ENCODE results near the gene CORT.

CORT gene

GRCh38 chr1:10490286-10490970, 40.6 kb downstream of the CORT start:
- no peak overlapping the region for H3K4me3 ChIP-seq (ENCODE audit: control insufficient read depth, low read depth, low read length)
- DNase-seq (ENCODE audit: low read depth), result no peak
- TF ChIP-seq, protein P1, sequence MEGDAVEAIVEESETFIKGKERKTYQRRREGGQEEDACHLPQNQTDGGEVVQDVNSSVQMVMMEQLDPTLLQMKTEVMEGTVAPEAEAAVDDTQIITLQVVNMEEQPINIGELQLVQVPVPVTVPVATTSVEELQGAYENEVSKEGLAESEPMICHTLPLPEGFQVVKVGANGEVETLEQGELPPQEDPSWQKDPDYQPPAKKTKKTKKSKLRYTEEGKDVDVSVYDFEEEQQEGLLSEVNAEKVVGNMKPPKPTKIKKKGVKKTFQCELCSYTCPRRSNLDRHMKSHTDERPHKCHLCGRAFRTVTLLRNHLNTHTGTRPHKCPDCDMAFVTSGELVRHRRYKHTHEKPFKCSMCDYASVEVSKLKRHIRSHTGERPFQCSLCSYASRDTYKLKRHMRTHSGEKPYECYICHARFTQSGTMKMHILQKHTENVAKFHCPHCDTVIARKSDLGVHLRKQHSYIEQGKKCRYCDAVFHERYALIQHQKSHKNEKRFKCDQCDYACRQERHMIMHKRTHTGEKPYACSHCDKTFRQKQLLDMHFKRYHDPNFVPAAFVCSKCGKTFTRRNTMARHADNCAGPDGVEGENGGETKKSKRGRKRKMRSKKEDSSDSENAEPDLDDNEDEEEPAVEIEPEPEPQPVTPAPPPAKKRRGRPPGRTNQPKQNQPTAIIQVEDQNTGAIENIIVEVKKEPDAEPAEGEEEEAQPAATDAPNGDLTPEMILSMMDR (IDR thresholded peaks at IDR 0.05; ENCODE audit: control insufficient read depth, insufficient read depth, low read depth, low read length, missing control alignments), result no peak

- no peak overlapping the region for H3K4me3 ChIP-seq (ENCODE audit: control insufficient read depth, low read depth, low read length)
- no peak for DNase-seq (ENCODE audit: low read depth)
- TF ChIP-seq, protein P1 (IDR thresholded peaks at IDR 0.05; ENCODE audit: control insufficient read depth, insufficient read depth, low read depth, low read length, missing control alignments), result no peak
Measured at GRCh38 chr1:10494418-10494753, 44.6 kb downstream of the CORT start.

DNA sequence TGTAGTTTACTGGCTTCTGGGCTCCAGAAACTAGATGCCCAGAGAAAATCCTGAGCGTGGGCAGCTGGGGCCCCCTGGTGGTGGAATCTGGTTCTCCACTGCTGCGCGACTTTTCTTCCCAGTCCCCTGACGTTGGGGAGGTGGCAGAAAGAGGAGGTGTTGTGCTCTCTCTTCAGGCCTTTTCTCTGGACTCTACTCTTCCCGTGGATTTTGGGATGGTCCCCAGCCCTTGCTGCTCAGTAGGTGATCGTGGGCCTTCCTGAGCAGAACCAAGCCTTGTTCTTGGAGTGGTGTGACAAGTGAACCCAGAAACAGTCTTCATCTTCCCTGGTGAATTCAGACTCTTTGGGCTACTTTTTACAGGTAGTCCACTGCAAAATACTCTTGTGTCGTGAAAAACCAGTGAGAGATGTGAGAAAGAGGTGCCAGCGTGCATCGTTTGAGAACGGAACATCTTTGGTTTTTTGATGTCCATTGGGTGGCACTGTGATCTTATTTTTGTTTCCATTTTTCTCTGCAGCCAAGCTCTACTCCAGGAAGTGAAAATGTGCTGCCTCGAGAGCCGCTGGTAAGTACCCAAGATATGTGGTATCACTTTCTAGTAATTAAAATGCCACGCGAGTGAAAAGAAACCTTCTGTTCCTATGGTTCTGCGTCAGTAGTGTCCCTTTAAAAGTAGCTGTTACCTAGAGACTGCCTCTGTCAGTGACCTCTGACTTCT, 45.1 kb downstream of the CORT start:
- H3K4me3 ChIP-seq (ENCODE audit: control insufficient read depth, low read depth, low read length), result peak overlapping the region; percentile 44
- TF ChIP-seq, protein P1 (IDR thresholded peaks at IDR 0.05; ENCODE audit: control insufficient read depth, insufficient read depth, low read depth, low read length, missing control alignments), result peak; percentile 92
- DNase-seq (ENCODE audit: low read depth), result no peak

- TF ChIP-seq, protein P1 (IDR thresholded peaks at IDR 0.05; ENCODE audit: control insufficient read depth, insufficient read depth, low read depth, low read length, missing control alignments), result no peak
- DNase-seq (ENCODE audit: low read depth), result no peak
- no peak overlapping the region for H3K4me3 ChIP-seq (ENCODE audit: control insufficient read depth, low read depth, low read length)
Measured at GRCh38 chr1:10495475-10495817, 45.6 kb downstream of the CORT start.

DNA sequence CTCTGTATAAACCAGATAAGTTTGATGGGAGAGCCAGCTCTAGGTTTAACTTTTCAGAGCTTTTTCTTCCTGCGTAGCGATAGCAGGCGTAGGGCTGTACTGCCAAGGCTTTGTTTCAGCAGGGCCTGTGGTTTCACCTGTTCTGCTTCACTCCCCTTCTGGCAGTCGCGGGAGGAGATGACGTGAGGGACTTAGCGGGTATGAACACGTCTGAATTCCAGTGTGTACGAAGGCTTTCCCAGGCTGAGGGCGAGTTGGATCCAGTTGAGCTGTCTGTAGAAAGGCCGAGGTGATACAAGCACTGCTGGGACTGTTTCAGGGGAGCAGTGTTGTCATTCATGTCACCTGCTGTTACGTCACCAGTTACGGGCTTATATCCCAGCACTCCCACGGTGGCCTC, 46.1 kb downstream of the CORT start:
- H3K4me3 ChIP-seq (ENCODE audit: control insufficient read depth, low read depth, low read length), result no peak overlapping the region
- DNase-seq (ENCODE audit: low read depth), result no peak
- TF ChIP-seq, protein P1 (IDR thresholded peaks at IDR 0.05; ENCODE audit: control insufficient read depth, insufficient read depth, low read depth, low read length, missing control alignments), result no peak

- TF ChIP-seq, protein P1 (IDR thresholded peaks at IDR 0.05; ENCODE audit: control insufficient read depth, insufficient read depth, low read depth, low read length, missing control alignments), result no peak
- no peak overlapping the region for H3K4me3 ChIP-seq (ENCODE audit: control insufficient read depth, low read depth, low read length)
- DNase-seq (ENCODE audit: low read depth), result no peak
Measured at GRCh38 chr1:10497109-10497508, 47.3 kb downstream of the CORT start.
